Heart right ventricle (tissue), 16 donors: ENCODE measurements around the gene ADGRL1. TPM values are rescaled to one million over a fixed set of nuclear protein-coding genes. Genes with fewer than 3 reads are reported as not detected.
"Not testable (repeated sequence)": the region's sequence is repeated elsewhere in the genome, so short reads cannot be mapped to it uniquely, and the experiment has no call there.

ENCODE experiments used
- ATAC-seq, 8 donors: fragments of 200-7000 bp; cut with Tn5 transposase; one replicate each; pipeline ENCODE4 v1.9.1; 2020; ENCODE audit warnings: mild to moderate bottlenecking in 8 of 8, moderate library complexity in 8 of 8, moderate number of reproducible peaks in 1 of 8
- DNase-seq, 2 donors: peaks; one replicate each; pipeline ENCODE4 v3.0.0-alpha.2; 2020
- H3K27ac ChIP-seq, 10 donors: fragments of 200-600 bp; sonication (generic) in 2 of 10; one replicate each; pipeline versions ENCODE4 v1.5.0 to v1.8.0; 2020 to 2022; ENCODE audit warnings: mild to moderate bottlenecking in 3 of 10
- H3K27me3 ChIP-seq, 7 donors: fragments of 200-600 bp; one replicate each; pipeline ENCODE4 v1.8.0; 2021 to 2022; ENCODE audit warnings: mild to moderate bottlenecking in 2 of 7
- H3K36me3 ChIP-seq, 9 donors: fragments of 200-600 bp; sonication (generic) in 1 of 9; one replicate each; pipeline versions ENCODE4 v1.5.0 to v1.8.0; 2020 to 2022; ENCODE audit warnings: mild to moderate bottlenecking in 2 of 9
- H3K4me1 ChIP-seq, 9 donors: fragments of 200-600 bp; sonication (generic) in 1 of 9; one replicate each; pipeline versions ENCODE4 v1.5.0 to v1.8.0; 2020 to 2022; ENCODE audit warnings: mild to moderate bottlenecking in 4 of 9
- H3K4me3 ChIP-seq, 10 donors: fragments of 200-600 bp; sonication (generic) in 2 of 10; one replicate each; pipeline versions ENCODE4 v1.5.0 to v1.8.0; 2020 to 2022; ENCODE audit warnings: mild to moderate bottlenecking in 7 of 10, moderate library complexity in 2 of 10
- H3K9me3 ChIP-seq, 11 donors: fragments of 200-600 bp in 10 of 11; sonication (generic) in 2 of 11; one replicate each; pipeline versions ENCODE4 v1.5.0 to v1.8.0; 2013 to 2022; ENCODE audit warnings: mild to moderate bottlenecking in 2 of 11, control low read depth in 1 of 11, moderate library complexity in 1 of 11
- CTCF ChIP-seq, 9 donors: fragments of 200-600 bp; sonication (generic) in 2 of 9; IDR thresholded peaks; one replicate each; pipeline versions ENCODE4 v1.5.0 to v1.8.0; 2021 to 2022; ENCODE audit warnings: antibody characterized with exemption in 9 of 9, mild to moderate bottlenecking in 5 of 9, moderate library complexity in 1 of 9
- WGBS, 2 donors: extraction: QIAGEN DNeasy Blood & Tissue Kit; methylation state at CpG; one replicate each; pipeline ENCODE4 v1.1.7; 2013; ENCODE audit warnings: inconsistent platforms in 1 of 2; 5-methylcytosine and 5-hydroxymethylcytosine counted together
- intact Hi-C, 10 donors: fragments of 100-400 bp; cut with DNase I; formaldehyde crosslinking; loops; one replicate each; pipeline versions ENCODE4 v1.11.1 to v1.14.2; 2022
- polyA plus RNA-seq, 2 donors: library from polyadenylated mRNA; stranded (reverse); fragments of 200-250 nt; gene quantifications; one replicate each; pipeline ENCODE4 v1.2.3, GENCODE V29; 2013
- total RNA-seq, 10 donors: library from RNA; stranded (reverse); fragmentation: NEBNext Ultra II Directional in 3 of 10; extraction: Animal tissue kit (Norgen Biotek cat#: 25700) in 3 of 10; gene quantifications; one replicate each; pipeline versions ENCODE4 v1.2.1 to v1.2.4, GENCODE V29; 2021 to 2023
- donor health status: Arrhythmogenic right ventricular cardiomyopathy.
- donor health status: ischemic (EF 13 %, LVEDD 7.1; RV severe dilation, severe dysfunction).
- donor health status: healthy with polysubstance abuse.
- donor health status: DM: no; HTN: yes; CAD: no.
- donor health status: DM: no; HTN: no; CAD: no.
- donor health status: ischemic (EF 25% LVEDD 6.9; RV normal size, moderate dysfunction).
- donor health status: ischemic (EF 25% LVEDD 5.7; RV mildly dilated, moderate dysfunction).
- donor health status: healthy.
- donor health status: DM: yes; HTN: yes; CAD: no.
- donor health status: Ischemic cardiomyopathy.
- donor health status: ischemic (EF 35%, LVEDD 5.7; RV mildly dilated, moderate dysfunction).
- donor health status: nonischemic (EF 11% LVEDD 7.7; RV severe dilation, severe dysfunction).
- donor health status: DM: yes; HTN: yes; CAD: no.
- donor health status: PGD.
- donor health status: ischemic (EF 29% LVEDD 5.4; RV normal size, mild dysfunction).
- donor health status: nonischemic (EF 23%, LVEDD 6.1; RV moderate dilation, normal function).

ADGRL1 gene
- total and polyA plus RNA-seq, 12 donors: 5.1 to 31.9 (median 12.8) TPM

- H3K4me3 ChIP-seq, H3K27ac ChIP-seq, H3K36me3 ChIP-seq, DNase-seq, ATAC-seq, H3K9me3 ChIP-seq: not testable (repeated sequence)
- 88% methylated on average over 17 to 20 of the region's 20 CpGs for WGBS, 2 donors
- peaks cover 0 to 30% (median 6%) of the 10 kb centered on the region in 9 donors for H3K4me1 ChIP-seq
- intact Hi-C loops: loop anchor here in 3 of 10 donors (5.0 to 10.0 kb wide), 4 partner anchors 49 to 201 kb away; no protein-coding TSS in a partner anchor
- H3K27me3 ChIP-seq: peaks cover 0 to 33% (median 0%) of the 10 kb centered on the region in 7 donors
Observed at GRCh38 chr19:14203788-14204187, 2.2 kb downstream of the ADGRL1 start.

GRCh38 chr19:14203177-14203576, 2.8 kb downstream of the ADGRL1 start:
- H3K9me3 ChIP-seq: no peaks in the 10 kb centered on the region
- no peak overlapping the region for H3K4me3 ChIP-seq
- WGBS, 2 donors: 41 to 57% methylated on average over 13 of the region's 13 CpGs
- peaks cover 0 to 30% (median 6%) of the 10 kb centered on the region in 9 donors for H3K4me1 ChIP-seq
- no peaks in the 10 kb centered on the region for H3K36me3 ChIP-seq
- H3K27ac ChIP-seq: no peak overlapping the region
- DNase-seq: no peak
- peaks cover 0 to 27% (median 0%) of the 10 kb centered on the region in 7 donors for H3K27me3 ChIP-seq
- intact Hi-C loops: loop anchor here in 3 of 10 donors (5.0 to 10.0 kb wide), 4 partner anchors 48 to 202 kb away; no protein-coding TSS in a partner anchor
- ATAC-seq: no peak
- no peak for TF ChIP-seq CTCF (IDR thresholded peaks at IDR 0.05)

- H3K4me3 ChIP-seq, H3K9me3 ChIP-seq, ATAC-seq, H3K27ac ChIP-seq, H3K36me3 ChIP-seq, DNase-seq: not testable (repeated sequence)
- intact Hi-C loops: loop anchor here in 3 of 10 donors (5.0 to 10.0 kb wide), 4 partner anchors 47 to 203 kb away; no protein-coding TSS in a partner anchor
- 72 to 74% methylated on average over 8 of the region's 8 CpGs for WGBS, 2 donors
- H3K4me1 ChIP-seq: peaks cover 0 to 23% (median 6%) of the 10 kb centered on the region in 9 donors
- H3K27me3 ChIP-seq: peaks cover 0 to 18% (median 0%) of the 10 kb centered on the region in 7 donors
Observed at GRCh38 chr19:14201481-14201880, 4.5 kb downstream of the ADGRL1 start.

GRCh38 chr19:14200147-14200841, 5.7 kb downstream of the ADGRL1 start:
- H3K4me1 ChIP-seq: peaks cover 0 to 22% (median 5%) of the 10 kb centered on the region in 9 donors
- peak in 3 of 8 donors; percentile 14 to 52 (median 39) for ATAC-seq
- intact Hi-C loops: loop anchor here in 3 of 10 donors (5.0 to 10.0 kb wide), 4 partner anchors 45 to 205 kb away; no protein-coding TSS in a partner anchor

More at GRCh38 chr19:14200147-14200841, 5.7 kb downstream of the ADGRL1 start:
- H3K27me3 ChIP-seq: peaks cover 0 to 11% (median 0%) of the 10 kb centered on the region in 7 donors
- peak in 1 of 2 donors; percentile 38 for DNase-seq
- not testable (repeated sequence) for H3K27ac ChIP-seq, H3K4me3 ChIP-seq, H3K9me3 ChIP-seq, H3K36me3 ChIP-seq
- WGBS, 2 donors: 83 to 85% methylated on average over 24 of the region's 24 CpGs
- TF ChIP-seq CTCF (IDR thresholded peaks at IDR 0.05): peak; percentile 20 to 74 (median 55)
